HEK293 (cell line): ENCODE data around the gene PANK4.

Experiments used
- BCL6B ChIP-seq: fragments of 450-650 bp; formaldehyde crosslinking; IDR thresholded peaks from 2 replicates; pipeline ENCODE4 v1.5.1; 2017; ENCODE audit warnings: missing biosample characterization, missing genetic modification characterization
- FEZF1 ChIP-seq: fragments of 450-650 bp; formaldehyde crosslinking; IDR thresholded peaks from 2 replicates; pipeline ENCODE4 v1.5.1; 2016; ENCODE audit warnings: missing biosample characterization, missing genetic modification characterization
- GLI4 ChIP-seq: fragments of 450-650 bp; formaldehyde crosslinking; IDR thresholded peaks from 2 replicates; pipeline ENCODE4 v1.5.1; 2016; ENCODE audit warnings: missing biosample characterization, missing genetic modification characterization
- GLIS1 ChIP-seq: fragments of 450-650 bp; formaldehyde crosslinking; IDR thresholded peaks from 2 replicates; pipeline ENCODE4 v1.5.1; 2016; ENCODE audit warnings: missing biosample characterization, missing genetic modification characterization
- IKZF3 ChIP-seq: fragments of 450-650 bp; IDR thresholded peaks from 2 replicates; pipeline ENCODE4 v1.5.0; 2018; ENCODE audit warnings: missing biosample characterization, mild to moderate bottlenecking, missing genetic modification characterization, moderate library complexity
- KLF17 ChIP-seq: fragments of 450-650 bp; formaldehyde crosslinking; IDR thresholded peaks from 2 replicates; pipeline ENCODE4 v1.5.1; 2016; ENCODE audit warnings: missing biosample characterization, missing genetic modification characterization
- KLF8 ChIP-seq: fragments of 450-650 bp; formaldehyde crosslinking; IDR thresholded peaks from 2 replicates; pipeline ENCODE4 v1.5.1; 2016; ENCODE audit warnings: missing biosample characterization, missing genetic modification characterization
- KLF9 ChIP-seq: fragments of 450-650 bp; formaldehyde crosslinking; IDR thresholded peaks from 2 replicates; pipeline ENCODE4 v1.5.1; 2016; ENCODE audit warnings: missing biosample characterization, missing genetic modification characterization, low read depth
- RBAK ChIP-seq: fragments of 450-650 bp; formaldehyde crosslinking; IDR thresholded peaks from 2 replicates; pipeline ENCODE4 v1.5.1; 2016; ENCODE audit warnings: missing biosample characterization, missing genetic modification characterization
- SP2 ChIP-seq: fragments of 450-650 bp; formaldehyde crosslinking; IDR thresholded peaks from 2 replicates; pipeline ENCODE4 v1.5.1; 2016; ENCODE audit warnings: missing biosample characterization, missing genetic modification characterization
- ZBTB26 ChIP-seq: fragments of 450-650 bp; formaldehyde crosslinking; optimal IDR thresholded peaks from 2 replicates; pipeline ENCODE3; 2016; ENCODE audit warnings: missing biosample characterization, mild to moderate bottlenecking, missing genetic modification characterization
- ZBTB8A ChIP-seq: fragments of 450-650 bp; formaldehyde crosslinking; IDR thresholded peaks from 2 replicates; pipeline ENCODE4 v1.5.1; 2016; ENCODE audit warnings: missing biosample characterization, missing genetic modification characterization
- ZFHX2 ChIP-seq: fragments of 450-650 bp; formaldehyde crosslinking; conservative IDR thresholded peaks from 2 replicates; pipeline ENCODE4 v1.5.1; 2016; ENCODE audit warnings: missing biosample characterization, missing genetic modification characterization
- ZFP37 ChIP-seq: fragments of 450-650 bp; formaldehyde crosslinking; IDR thresholded peaks from 2 replicates; pipeline ENCODE4 v1.5.1; 2016; ENCODE audit warnings: missing biosample characterization, missing genetic modification characterization
- ZNF223 ChIP-seq: fragments of 450-650 bp; formaldehyde crosslinking; IDR thresholded peaks from 2 replicates; pipeline ENCODE4 v1.5.1; 2016; ENCODE audit warnings: missing biosample characterization, missing genetic modification characterization
- ZNF23 ChIP-seq: fragments of 450-650 bp; formaldehyde crosslinking; IDR thresholded peaks from 2 replicates; pipeline ENCODE4 v1.5.1; 2016; ENCODE audit warnings: missing biosample characterization, missing genetic modification characterization, borderline replicate concordance
- ZNF335 ChIP-seq: fragments of 450-650 bp; formaldehyde crosslinking; conservative IDR thresholded peaks from 2 replicates; pipeline ENCODE4 v1.5.1; 2016; ENCODE audit warnings: missing biosample characterization, missing genetic modification characterization
- ZNF488 ChIP-seq: fragments of 450-650 bp; formaldehyde crosslinking; IDR thresholded peaks from 2 replicates; pipeline ENCODE4 v1.5.1; 2016; ENCODE audit warnings: missing biosample characterization, missing genetic modification characterization
- ZNF518A ChIP-seq: fragments of 450-650 bp; formaldehyde crosslinking; conservative IDR thresholded peaks from 2 replicates; pipeline ENCODE4 v1.5.1; 2016; ENCODE audit warnings: low read depth, missing biosample characterization, missing genetic modification characterization
- ZNF544 ChIP-seq: fragments of 450-650 bp; formaldehyde crosslinking; IDR thresholded peaks from 2 replicates; pipeline ENCODE4 v1.5.0; 2017; ENCODE audit warnings: missing biosample characterization, missing genetic modification characterization
- ZNF548 ChIP-seq: fragments of 450-650 bp; formaldehyde crosslinking; IDR thresholded peaks from 2 replicates; pipeline ENCODE4 v1.5.1; 2016; ENCODE audit warnings: missing biosample characterization, missing genetic modification characterization
- ZNF610 ChIP-seq: fragments of 450-650 bp; formaldehyde crosslinking; IDR thresholded peaks from 2 replicates; pipeline ENCODE4 v1.5.1; 2016; ENCODE audit warnings: missing biosample characterization, missing genetic modification characterization, borderline replicate concordance
- ZSCAN18 ChIP-seq: fragments of 450-650 bp; formaldehyde crosslinking; IDR thresholded peaks from 2 replicates; pipeline ENCODE4 v1.5.1; 2016; ENCODE audit warnings: missing biosample characterization, missing genetic modification characterization
- ZSCAN23 ChIP-seq: fragments of 450-650 bp; formaldehyde crosslinking; IDR thresholded peaks from 2 replicates; pipeline ENCODE4 v1.5.1; 2016; ENCODE audit warnings: missing biosample characterization, missing genetic modification characterization
- TF ChIP-seq, protein P1 (sequence below): fragments of 450-650 bp; formaldehyde crosslinking; IDR thresholded peaks from 2 replicates; pipeline ENCODE4 v1.5.1; 2017; ENCODE audit warnings: missing biosample characterization, missing genetic modification characterization

Gene PANK4

DNA sequence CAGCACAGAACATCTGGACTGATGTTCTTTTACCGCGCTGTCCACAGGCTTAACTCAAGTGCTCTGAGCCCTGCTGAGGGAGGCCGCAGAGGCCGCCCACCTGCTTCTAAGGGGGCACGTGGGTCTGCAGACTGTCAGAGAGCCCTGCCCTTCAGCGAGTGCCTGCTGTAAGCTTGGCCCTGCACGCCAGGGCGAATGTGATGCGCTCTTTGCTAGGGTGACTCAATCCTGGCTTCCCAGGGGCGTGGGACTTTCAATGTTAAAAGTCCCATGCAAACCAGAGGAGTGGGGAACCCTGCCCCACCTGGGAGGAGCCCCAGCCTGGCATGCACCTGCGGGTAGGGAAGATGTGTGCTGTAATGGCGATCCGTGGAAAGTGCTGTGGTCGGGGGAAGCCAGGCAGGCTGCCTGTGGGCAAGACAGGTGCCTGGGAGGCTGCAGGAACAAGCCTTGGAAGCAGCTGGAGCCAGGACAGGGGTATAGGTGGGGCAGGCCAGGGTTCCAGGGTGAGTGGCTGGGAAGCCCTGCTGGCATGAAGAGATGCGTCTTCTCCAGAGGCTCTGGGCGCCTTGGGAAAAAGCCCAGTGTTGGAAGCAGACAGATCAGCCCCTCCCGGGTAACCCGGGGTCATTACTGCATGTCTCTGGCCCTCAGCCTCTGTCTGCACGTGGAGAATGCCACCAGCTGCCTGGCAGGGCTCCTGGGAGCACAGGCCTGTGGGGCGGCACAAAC, 594 bp upstream of the PANK4 start (continued):
- TF ChIP-seq ZNF548 (tag by site-specific recombination) (no peak), ZNF518A (no peak), FEZF1 (tag by site-specific recombination) (0 out of 2 replicates have a peak, but pooled peaks have one; percentile 31), KLF17 (tag by site-specific recombination) (0 out of 2 replicates have a peak, but pooled peaks have one; percentile 42), KLF9 (tag by site-specific recombination) (0 out of 2 replicates have a peak, but pooled peaks have one; percentile 32), SP2 (peak; percentile 14; the same call in 1 of the 2 replicates), ZFHX2 (tag by site-specific recombination) (peak; percentile 77), ZSCAN23 (tag by site-specific recombination) (no peak), ZNF223 (tag by site-specific recombination) (no peak), ZBTB26 (tag by site-specific recombination) (no peak), KLF8 (tag by site-specific recombination) (no peak), ZNF544 (no peak), ZNF610 (tag by site-specific recombination) (no peak), ZFP37 (tag by site-specific recombination) (no peak), ZBTB8A (tag by site-specific recombination) (peak; percentile 28; the same call in 1 of the 2 replicates), RBAK (no peak), IKZF3 (no peak), GLIS1 (tag by site-specific recombination) (no peak), GLI4 (tag by site-specific recombination) (no peak), ZNF488 (tag by site-specific recombination) (no peak), ZNF23 (no peak), BCL6B (tag by site-specific recombination) (no peak), ZSCAN18 (tag by site-specific recombination) (no peak), ZNF335 (no peak; the same call in none of the 2 replicates)
- TF ChIP-seq, protein P1, sequence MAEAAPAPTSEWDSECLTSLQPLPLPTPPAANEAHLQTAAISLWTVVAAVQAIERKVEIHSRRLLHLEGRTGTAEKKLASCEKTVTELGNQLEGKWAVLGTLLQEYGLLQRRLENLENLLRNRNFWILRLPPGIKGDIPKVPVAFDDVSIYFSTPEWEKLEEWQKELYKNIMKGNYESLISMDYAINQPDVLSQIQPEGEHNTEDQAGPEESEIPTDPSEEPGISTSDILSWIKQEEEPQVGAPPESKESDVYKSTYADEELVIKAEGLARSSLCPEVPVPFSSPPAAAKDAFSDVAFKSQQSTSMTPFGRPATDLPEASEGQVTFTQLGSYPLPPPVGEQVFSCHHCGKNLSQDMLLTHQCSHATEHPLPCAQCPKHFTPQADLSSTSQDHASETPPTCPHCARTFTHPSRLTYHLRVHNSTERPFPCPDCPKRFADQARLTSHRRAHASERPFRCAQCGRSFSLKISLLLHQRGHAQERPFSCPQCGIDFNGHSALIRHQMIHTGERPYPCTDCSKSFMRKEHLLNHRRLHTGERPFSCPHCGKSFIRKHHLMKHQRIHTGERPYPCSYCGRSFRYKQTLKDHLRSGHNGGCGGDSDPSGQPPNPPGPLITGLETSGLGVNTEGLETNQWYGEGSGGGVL = no peak
